Right forelimb (tissue), 1 donor: Measurements from ENCODE around the gene HIVEP2.

Experiments
- DNase-seq: peaks from one replicate; pipeline ENCODE4 v3.0.0-alpha.2; 2018

Gene HIVEP2

GRCh38 chr6:142944124-142945048 lies 590 bp downstream of the HIVEP2 start:
- peak; percentile 94 for DNase-seq

- DNase-seq = no peak
These were observed 1.3 kb downstream of the HIVEP2 start for GRCh38 chr6:142943711-142944123.

- no peak for DNase-seq
These were observed 2.2 kb downstream of the HIVEP2 start for GRCh38 chr6:142942805-142943227.

GRCh38 chr6:142942238-142942637 lies 2.7 kb downstream of the HIVEP2 start:
- no peak for DNase-seq

GRCh38 chr6:142941018-142941417 lies 4.0 kb downstream of the HIVEP2 start:
- no peak for DNase-seq

GRCh38 chr6:142940487-142940886 lies 4.5 kb downstream of the HIVEP2 start:
- no peak for DNase-seq

GRCh38 chr6:142938510-142938909 lies 6.5 kb downstream of the HIVEP2 start:
- DNase-seq = no peak

- no peak for DNase-seq
These were observed 7.0 kb downstream of the HIVEP2 start for GRCh38 chr6:142937986-142938385.

GRCh38 chr6:142935553-142936517 lies 9.1 kb downstream of the HIVEP2 start:
- no peak for DNase-seq

- no peak for DNase-seq
These were observed 10.4 kb downstream of the HIVEP2 start for GRCh38 chr6:142934599-142934998.

- no peak for DNase-seq
These were observed 10.9 kb downstream of the HIVEP2 start for GRCh38 chr6:142934106-142934505.

- no peak for DNase-seq
These were observed 11.3 kb downstream of the HIVEP2 start for GRCh38 chr6:142933701-142934100.

GRCh38 chr6:142932889-142933288 lies 12.1 kb downstream of the HIVEP2 start:
- no peak for DNase-seq

- no peak for DNase-seq
These were observed 15.1 kb downstream of the HIVEP2 start for GRCh38 chr6:142929751-142930358.

GRCh38 chr6:142927904-142928303 lies 17.1 kb downstream of the HIVEP2 start:
- no peak for DNase-seq

GRCh38 chr6:142927271-142927580 lies 17.8 kb downstream of the HIVEP2 start:
- no peak for DNase-seq

GRCh38 chr6:142926494-142927270 lies 18.3 kb downstream of the HIVEP2 start:
- peak; percentile 84 for DNase-seq

- no peak for DNase-seq
These were observed 18.8 kb downstream of the HIVEP2 start for GRCh38 chr6:142926177-142926493.

GRCh38 chr6:142925575-142926110 lies 19.3 kb downstream of the HIVEP2 start:
- no peak for DNase-seq

- no peak for DNase-seq
These were observed 26.5 kb downstream of the HIVEP2 start for GRCh38 chr6:142918339-142919042.

GRCh38 chr6:142916881-142917280 lies 28.1 kb downstream of the HIVEP2 start:
- DNase-seq = no peak
